CD4-positive, alpha-beta T cell (primary cell): ENCODE results near the gene RLN3. TPM values are rescaled to one million over a fixed set of nuclear protein-coding genes. Genes with fewer than 3 reads are reported as not detected.

Experiments used
- ATAC-seq: fragments of 200-7000 bp; cut with Tn5 transposase; one replicate; pipeline ENCODE4 v1.10.0; 2022; ENCODE audit warnings: mild to moderate bottlenecking; ENCODE audit not compliant: poor library complexity
- CTCF ChIA-PET: fragments of 350-600 bp; sonication (Branson Sonifier 250); formaldehyde crosslinking; loops from one replicate; lab custom pipeline; 2021; ENCODE audit warnings: antibody characterized with exemption, inconsistent platforms; lab: Charles Lee
- POLR2A ChIA-PET: fragments of 350-600 bp; sonication (Branson Sonifier 250); formaldehyde crosslinking; loops from one replicate; lab custom pipeline; 2021; ENCODE audit warnings: antibody characterized with exemption, inconsistent platforms; lab: Charles Lee
- DNase-seq, 14 experiments: peaks; one replicate each; pipeline ENCODE4 v3.0.0-alpha.2; 2013 to 2020; ENCODE audit warnings: mixed read lengths in 2 of 14
- H3K27ac ChIP-seq, 2 donors: one replicate each; pipeline versions ENCODE4 v1.5.1 to v1.7.0; 2013; ENCODE audit warnings: low read length in 2 of 2, low read depth in 1 of 2, mild to moderate bottlenecking in 1 of 2
- H3K27me3 ChIP-seq, 2 experiments: 1 replicate in 1 of 2; 2 replicates in 1 of 2; pipeline versions ENCODE4 v1.6.1 to v1.7.0; 2013; ENCODE audit warnings: low read length in 2 of 2, control low read depth in 1 of 2, mild to moderate bottlenecking in 1 of 2, moderate library complexity in 1 of 2; ENCODE audit not compliant: insufficient read depth in 2 of 2, control insufficient read depth in 1 of 2
- H3K36me3 ChIP-seq: one replicate; pipeline ENCODE4 v1.6.1; 2013; ENCODE audit warnings: low read length, control low read depth; ENCODE audit not compliant: insufficient read depth
- H3K4me1 ChIP-seq: one replicate; pipeline ENCODE4 v1.6.1; 2013; ENCODE audit warnings: low read length, control low read depth; ENCODE audit not compliant: insufficient read depth
- H3K4me3 ChIP-seq: one replicate; pipeline ENCODE4 v1.5.1; 2013; ENCODE audit warnings: mild to moderate bottlenecking, low read length, moderate library complexity
- H3K9me3 ChIP-seq, 2 experiments: 1 replicate in 1 of 2; 2 replicates in 1 of 2; pipeline versions ENCODE4 v1.6.1 to v1.7.0; 2013; ENCODE audit warnings: low read length in 2 of 2, mild to moderate bottlenecking in 2 of 2, control low read depth in 1 of 2, moderate library complexity in 1 of 2; ENCODE audit not compliant: control insufficient read depth in 1 of 2, insufficient read depth in 1 of 2
- H3K27ac Mint-ChIP-seq: one replicate; pipeline ENCODE4 v1.8.0; 2020; ENCODE audit warnings: mixed read lengths
- H3K27me3 Mint-ChIP-seq: one replicate; pipeline ENCODE4 v1.8.0; 2021; ENCODE audit warnings: mixed read lengths
- H3K36me3 Mint-ChIP-seq: one replicate; pipeline ENCODE4 v1.8.0; 2021; ENCODE audit warnings: low read depth, mixed read lengths
- H3K4me1 Mint-ChIP-seq: one replicate; pipeline ENCODE4 v1.8.0; 2021; ENCODE audit warnings: low read depth, mixed read lengths
- H3K4me3 Mint-ChIP-seq: one replicate; pipeline ENCODE4 v1.8.0; 2020; ENCODE audit warnings: mild to moderate bottlenecking, mixed read lengths
- H3K9me3 Mint-ChIP-seq: one replicate; pipeline ENCODE4 v1.8.0; 2020; ENCODE audit warnings: mixed read lengths
- intact Hi-C, 2 experiments: fragments of 100-400 bp; cut with DNase I in 1 of 2; cut with micrococcal nuclease in 1 of 2; formaldehyde crosslinking; loops; one replicate each; pipeline versions ENCODE4 v1.15.1 to v1.9.0; 2023 to 2025; cut with DNase I, micrococcal nuclease
- total RNA-seq, 174 experiments: library from RNA in 2 of 174; stranded (reverse) in 2 of 174; gene quantifications; one replicate each; pipeline ENCODE4 v1.2.3 and lab custom pipeline; 2021 to 2026
- TF ChIP-seq, protein P1 (sequence below): fragments of 200-600 bp; IDR thresholded peaks from one replicate; pipeline ENCODE4 v1.8.0; 2022; ENCODE audit warnings: antibody characterized with exemption, mild to moderate bottlenecking

RLN3 gene
- total RNA-seq, 2 experiments from 2014 or later, result not detected

DNA sequence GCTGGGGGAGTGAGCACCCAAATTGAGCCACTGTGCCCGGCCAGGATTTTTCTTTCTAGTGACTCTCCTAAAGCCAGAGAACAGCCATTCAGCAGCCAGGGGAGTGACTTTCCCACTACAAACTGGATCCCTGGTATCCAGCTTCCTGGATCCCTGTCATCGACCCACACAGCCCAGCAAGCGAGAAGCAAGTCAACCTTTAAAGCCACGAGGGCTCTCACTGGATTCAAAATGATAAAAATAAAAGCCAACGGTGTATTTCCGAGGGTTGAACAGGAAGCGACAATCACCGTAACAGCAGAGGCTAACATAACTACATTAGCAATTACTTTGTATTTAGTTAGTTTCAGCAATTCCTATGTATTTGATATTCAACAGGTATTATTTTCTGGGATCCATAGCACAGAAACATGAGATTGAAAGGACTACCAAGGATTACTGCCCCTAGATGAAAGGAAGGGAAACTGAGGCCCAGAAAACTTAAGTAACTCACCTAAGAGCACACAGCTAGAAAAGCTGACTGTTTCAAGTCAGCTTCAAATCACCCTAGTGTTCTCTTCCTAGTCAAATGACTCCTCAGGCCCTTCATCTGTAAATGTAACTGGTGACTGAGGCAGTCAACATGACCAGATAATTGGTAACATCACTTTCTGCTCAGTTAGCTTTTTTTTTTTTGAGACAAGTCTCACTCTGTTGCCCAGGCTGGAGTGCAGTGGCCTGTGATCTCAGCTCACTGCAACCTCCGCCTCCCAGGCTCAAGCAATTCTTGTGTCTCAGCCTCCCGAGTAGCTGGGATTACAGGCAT, 24.5 kb upstream of the RLN3 start:
- peaks cover 72% of the 10 kb centered on the region for H3K4me1 ChIP-seq
- peaks cover 17% of the 10 kb centered on the region for H3K36me3 Mint-ChIP-seq
- no peaks in the 10 kb centered on the region for H3K27me3 Mint-ChIP-seq
- H3K36me3 ChIP-seq, result no peaks in the 10 kb centered on the region
- no peaks in the 10 kb centered on the region for H3K27me3 ChIP-seq
- H3K4me1 Mint-ChIP-seq, result peaks cover 65% of the 10 kb centered on the region
- intact Hi-C loops, result no loop called here
- POLR2A ChIA-PET, result interaction anchor here (0.5 to 7.2 kb wide), 12 partner anchors 18 to 1630 kb away, joined by 3 to 117 read pairs (median 4); partner anchors contain the start of genes DCAF15 and IL27RA
- DNase-seq (peak in 4 of 14 experiments; percentile 20 to 65 (median 48)), ATAC-seq (no peak)
- peak overlapping the region; percentile 91 for H3K27ac Mint-ChIP-seq
- H3K9me3 ChIP-seq, result no peaks in the 10 kb centered on the region
- no peaks in the 10 kb centered on the region for H3K9me3 Mint-ChIP-seq
- CTCF ChIA-PET, result interaction anchor here (1.2 to 1.5 kb wide), 2 partner anchors 11 to 44 kb away, joined by 3 to 4 read pairs; no protein-coding TSS in a partner anchor
- peak overlapping the region; percentile 76 to 93 for H3K27ac ChIP-seq
- H3K4me3 Mint-ChIP-seq, result peak overlapping the region; percentile 80
- TF ChIP-seq, protein P1, sequence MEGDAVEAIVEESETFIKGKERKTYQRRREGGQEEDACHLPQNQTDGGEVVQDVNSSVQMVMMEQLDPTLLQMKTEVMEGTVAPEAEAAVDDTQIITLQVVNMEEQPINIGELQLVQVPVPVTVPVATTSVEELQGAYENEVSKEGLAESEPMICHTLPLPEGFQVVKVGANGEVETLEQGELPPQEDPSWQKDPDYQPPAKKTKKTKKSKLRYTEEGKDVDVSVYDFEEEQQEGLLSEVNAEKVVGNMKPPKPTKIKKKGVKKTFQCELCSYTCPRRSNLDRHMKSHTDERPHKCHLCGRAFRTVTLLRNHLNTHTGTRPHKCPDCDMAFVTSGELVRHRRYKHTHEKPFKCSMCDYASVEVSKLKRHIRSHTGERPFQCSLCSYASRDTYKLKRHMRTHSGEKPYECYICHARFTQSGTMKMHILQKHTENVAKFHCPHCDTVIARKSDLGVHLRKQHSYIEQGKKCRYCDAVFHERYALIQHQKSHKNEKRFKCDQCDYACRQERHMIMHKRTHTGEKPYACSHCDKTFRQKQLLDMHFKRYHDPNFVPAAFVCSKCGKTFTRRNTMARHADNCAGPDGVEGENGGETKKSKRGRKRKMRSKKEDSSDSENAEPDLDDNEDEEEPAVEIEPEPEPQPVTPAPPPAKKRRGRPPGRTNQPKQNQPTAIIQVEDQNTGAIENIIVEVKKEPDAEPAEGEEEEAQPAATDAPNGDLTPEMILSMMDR, result no peak
- H3K4me3 ChIP-seq, result peak overlapping the region; percentile 15

DNA sequence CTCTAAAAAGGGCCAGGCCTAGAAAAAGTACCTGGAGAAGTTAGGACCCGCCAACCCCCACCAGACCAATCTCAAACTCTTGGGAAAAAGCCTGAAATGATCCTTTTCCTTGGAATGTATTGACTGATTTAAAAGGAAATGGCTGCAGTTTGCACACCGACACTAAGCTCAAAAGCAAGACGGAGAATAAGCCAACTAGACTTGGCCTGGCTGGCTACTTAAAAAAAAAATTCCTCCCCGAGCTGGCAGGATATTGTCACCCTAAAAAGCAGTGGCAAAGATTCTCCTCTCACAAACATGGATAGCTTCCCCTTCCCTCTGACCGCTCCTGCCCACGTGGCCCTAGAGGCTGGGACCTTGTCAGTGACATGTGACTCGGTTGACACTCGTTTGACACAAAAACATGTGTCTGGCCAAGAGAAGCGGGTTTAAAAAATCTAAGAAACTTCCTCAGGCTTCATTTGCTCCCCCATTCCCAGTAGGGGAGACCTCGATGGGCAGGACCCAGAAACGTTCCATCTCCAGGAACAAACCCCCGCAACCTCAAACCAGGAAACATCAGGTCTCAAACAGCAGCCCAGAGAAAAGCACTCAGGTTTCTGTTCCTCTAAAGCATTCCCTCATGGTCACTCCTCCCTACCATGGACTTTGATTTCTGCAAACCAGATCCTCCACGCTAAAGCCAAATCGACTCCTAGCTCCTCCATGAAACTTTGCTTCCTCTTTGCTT, 23.2 kb upstream of the RLN3 start:
- Histone ChIP-seq H3K36me3 (no peaks in the 10 kb centered on the region), H3K4me1 (peaks cover 66% of the 10 kb centered on the region), H3K27me3 (no peaks in the 10 kb centered on the region), H3K4me3 (peak overlapping the region; percentile 80), H3K9me3 (no peaks in the 10 kb centered on the region), H3K27ac (peak overlapping the region; percentile 99)
- Mint-ChIP-seq H3K4me1 (peaks cover 56% of the 10 kb centered on the region), H3K36me3 (peaks cover 12% of the 10 kb centered on the region), H3K9me3 (no peaks in the 10 kb centered on the region), H3K4me3 (peak overlapping the region; percentile 91), H3K27me3 (no peaks in the 10 kb centered on the region), H3K27ac (peak overlapping the region; percentile 91)
- ATAC-seq (no peak), DNase-seq (peak in 3 of 14 experiments; percentile 34 to 63 (median 56))
- CTCF ChIA-PET, result interaction anchor here (0.7 to 1.0 kb wide), 2 partner anchors 45 to 54 kb away, joined by 3 read pairs; no protein-coding TSS in a partner anchor
- POLR2A ChIA-PET, result interaction anchor here (0.9 to 7.2 kb wide), 6 partner anchors 15 to 132 kb away, joined by 3 to 117 read pairs (median 8); partner anchors contain the start of genes DCAF15 and IL27RA
- TF ChIP-seq, protein P1, result no peak
- intact Hi-C loops, result loop anchor here in 1 of 2 experiments (5.0 kb wide), 3 partner anchors 38 to 97 kb away; partner anchors contain the start of genes BRME1, CC2D1A and MISP3
